ENCODE measurements around the gene UGGT1. TPM values are rescaled to one million over a fixed set of nuclear protein-coding genes. Genes with fewer than 3 reads are reported as not detected.

The UGGT1 gene
- total RNA-seq, 6 donors from 2014 or later: 34.1 to 103 (median 43.1) TPM

DNA sequence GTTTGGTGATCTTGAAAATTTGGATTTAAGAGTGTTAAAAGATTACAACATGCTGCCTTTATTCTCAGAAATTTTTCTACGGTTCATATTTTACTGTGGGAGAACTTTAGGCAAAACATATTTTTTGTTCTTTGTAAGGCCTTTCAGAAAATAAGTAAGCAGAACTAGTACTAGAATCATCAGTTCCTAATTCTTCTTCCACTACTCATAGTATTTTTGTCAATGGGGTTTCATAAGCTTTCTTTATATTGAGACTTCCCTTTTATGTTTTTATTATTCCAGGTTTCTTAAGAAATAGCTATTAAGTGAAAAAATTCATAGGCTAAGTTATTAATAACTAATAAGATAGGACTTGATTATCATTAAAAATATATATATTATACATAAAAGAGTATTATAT, 12.4 kb downstream of the UGGT1 start:
- DNase-seq: no peak
- Histone ChIP-seq H3K27me3 (no peaks in the 10 kb centered on the region), H3K9me3 (no peaks in the 10 kb centered on the region), H3K27ac (no peak overlapping the region), H3K4me1 (no peaks in the 10 kb centered on the region), H3K4me3 (no peak overlapping the region), H3K36me3 (peaks cover 0 to 65% (median 15%) of the 10 kb centered on the region in 4 donors)
- ATAC-seq (ENCODE audit: low FRiP score in 2 of 2): no peak
- TF ChIP-seq POLR2AphosphoS5 (IDR thresholded peaks at IDR 0.05) (no peak), EP300 (IDR thresholded peaks at IDR 0.05) (no peak), POLR2A (IDR thresholded peaks at IDR 0.05) (no peak)
- TF ChIP-seq, protein P1, sequence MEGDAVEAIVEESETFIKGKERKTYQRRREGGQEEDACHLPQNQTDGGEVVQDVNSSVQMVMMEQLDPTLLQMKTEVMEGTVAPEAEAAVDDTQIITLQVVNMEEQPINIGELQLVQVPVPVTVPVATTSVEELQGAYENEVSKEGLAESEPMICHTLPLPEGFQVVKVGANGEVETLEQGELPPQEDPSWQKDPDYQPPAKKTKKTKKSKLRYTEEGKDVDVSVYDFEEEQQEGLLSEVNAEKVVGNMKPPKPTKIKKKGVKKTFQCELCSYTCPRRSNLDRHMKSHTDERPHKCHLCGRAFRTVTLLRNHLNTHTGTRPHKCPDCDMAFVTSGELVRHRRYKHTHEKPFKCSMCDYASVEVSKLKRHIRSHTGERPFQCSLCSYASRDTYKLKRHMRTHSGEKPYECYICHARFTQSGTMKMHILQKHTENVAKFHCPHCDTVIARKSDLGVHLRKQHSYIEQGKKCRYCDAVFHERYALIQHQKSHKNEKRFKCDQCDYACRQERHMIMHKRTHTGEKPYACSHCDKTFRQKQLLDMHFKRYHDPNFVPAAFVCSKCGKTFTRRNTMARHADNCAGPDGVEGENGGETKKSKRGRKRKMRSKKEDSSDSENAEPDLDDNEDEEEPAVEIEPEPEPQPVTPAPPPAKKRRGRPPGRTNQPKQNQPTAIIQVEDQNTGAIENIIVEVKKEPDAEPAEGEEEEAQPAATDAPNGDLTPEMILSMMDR (IDR thresholded peaks at IDR 0.05): no peak
- WGBS, 2 donors: 90 to 97% methylated on average over 1 of the region's 1 CpG

DNA sequence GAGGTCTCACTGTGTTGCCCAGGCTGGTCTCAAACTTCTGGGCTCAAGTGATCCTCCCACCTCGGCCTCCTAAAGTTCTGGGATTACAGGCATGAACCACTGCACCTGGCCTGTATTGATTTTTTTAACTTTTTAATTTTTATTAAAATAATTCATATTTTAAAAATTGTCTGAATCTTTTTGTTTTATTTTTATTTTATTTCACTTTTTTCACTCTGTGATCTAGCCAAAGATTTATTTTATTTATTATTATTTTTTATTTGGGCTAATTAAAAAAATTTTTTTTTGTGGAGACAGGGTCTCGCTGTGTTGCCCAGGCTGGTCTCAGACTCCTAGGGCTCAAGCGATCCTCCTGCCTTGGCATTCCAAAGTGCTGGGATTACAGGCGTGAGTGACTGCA, 14.1 kb downstream of the UGGT1 start:
- 96 to 97% methylated on average over 4 of the region's 4 CpGs for WGBS, 2 donors
- H3K27me3 ChIP-seq: no peaks in the 10 kb centered on the region
- H3K27ac ChIP-seq: no peak overlapping the region
- ATAC-seq (ENCODE audit: low FRiP score in 2 of 2): no peak
- no peak overlapping the region for H3K4me3 ChIP-seq
- TF ChIP-seq, protein P1 (IDR thresholded peaks at IDR 0.05): no peak
- TF ChIP-seq POLR2A (IDR thresholded peaks at IDR 0.05) (no peak), EP300 (IDR thresholded peaks at IDR 0.05) (no peak), POLR2AphosphoS5 (IDR thresholded peaks at IDR 0.05) (no peak)
- no peak for DNase-seq
- H3K4me1 ChIP-seq: no peaks in the 10 kb centered on the region
- H3K9me3 ChIP-seq: no peaks in the 10 kb centered on the region
- peaks cover 0 to 68% (median 16%) of the 10 kb centered on the region in 4 donors for H3K36me3 ChIP-seq

DNA sequence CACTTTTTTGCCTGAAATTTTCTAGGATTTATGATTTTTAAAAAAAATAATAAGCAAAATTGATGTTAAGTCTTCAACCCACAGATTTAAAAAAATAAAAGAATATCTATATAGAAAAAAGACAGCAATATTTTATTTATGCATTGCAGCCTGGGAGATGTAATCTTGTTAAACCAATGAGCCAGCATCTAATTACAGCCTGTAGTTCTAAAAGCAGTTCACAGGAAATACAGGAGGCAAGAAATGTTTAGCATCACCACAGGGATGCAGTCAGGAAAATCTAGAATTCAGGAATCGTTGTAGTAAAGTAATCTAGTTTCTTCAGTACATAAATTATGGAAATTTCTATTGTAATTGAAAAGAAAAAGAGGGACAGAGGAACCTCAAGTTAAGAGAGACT, 17.2 kb downstream of the UGGT1 start:
- no peak for TF ChIP-seq EP300 (IDR thresholded peaks at IDR 0.05)
- TF ChIP-seq, protein P1 (IDR thresholded peaks at IDR 0.05): no peak
- no peak for TF ChIP-seq POLR2AphosphoS5 (IDR thresholded peaks at IDR 0.05)
- no peak for TF ChIP-seq POLR2A (IDR thresholded peaks at IDR 0.05)
- Histone ChIP-seq H3K27me3 (no peaks in the 10 kb centered on the region), H3K9me3 (no peaks in the 10 kb centered on the region), H3K36me3 (peaks cover 3 to 69% (median 21%) of the 10 kb centered on the region in 4 donors), H3K4me1 (no peaks in the 10 kb centered on the region), H3K27ac (no peak overlapping the region), H3K4me3 (no peak overlapping the region)
- ATAC-seq (ENCODE audit: low FRiP score in 2 of 2) (no peak), DNase-seq (no peak)
- 88% methylated on average over 1 of the region's 1 CpG for WGBS, 2 donors

DNA sequence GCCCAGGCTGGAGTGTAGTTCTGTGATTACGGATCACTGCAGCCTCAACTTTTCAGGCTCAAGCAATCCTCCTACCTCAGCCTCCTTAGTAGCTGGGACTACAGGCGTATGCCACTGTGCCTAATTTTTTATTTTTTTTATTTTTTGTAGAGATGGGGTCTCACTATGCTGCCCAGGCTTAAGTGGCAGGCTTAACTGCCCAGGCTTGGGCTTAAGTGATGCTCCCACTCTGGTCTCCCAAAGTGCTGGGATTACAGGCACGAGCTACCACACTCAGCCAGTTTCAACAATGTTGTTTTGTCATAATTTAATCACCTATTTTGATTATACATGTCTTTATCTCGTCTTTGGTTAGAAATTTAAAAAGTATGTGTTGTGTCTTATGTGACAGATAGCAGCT, 18.2 kb downstream of the UGGT1 start:
- ATAC-seq (ENCODE audit: low FRiP score in 2 of 2) (no peak), DNase-seq (no peak)
- H3K4me3 ChIP-seq: no peak overlapping the region
- H3K4me1 ChIP-seq: no peaks in the 10 kb centered on the region
- TF ChIP-seq POLR2A (IDR thresholded peaks at IDR 0.05) (no peak), POLR2AphosphoS5 (IDR thresholded peaks at IDR 0.05) (no peak)
- TF ChIP-seq, protein P1 (IDR thresholded peaks at IDR 0.05): no peak
- H3K27me3 ChIP-seq: no peaks in the 10 kb centered on the region
- peaks cover 3 to 72% (median 25%) of the 10 kb centered on the region in 4 donors for H3K36me3 ChIP-seq
- no peak overlapping the region for H3K27ac ChIP-seq
- 95 to 96% methylated on average over 4 of the region's 4 CpGs for WGBS, 2 donors
- H3K9me3 ChIP-seq: no peaks in the 10 kb centered on the region

DNA sequence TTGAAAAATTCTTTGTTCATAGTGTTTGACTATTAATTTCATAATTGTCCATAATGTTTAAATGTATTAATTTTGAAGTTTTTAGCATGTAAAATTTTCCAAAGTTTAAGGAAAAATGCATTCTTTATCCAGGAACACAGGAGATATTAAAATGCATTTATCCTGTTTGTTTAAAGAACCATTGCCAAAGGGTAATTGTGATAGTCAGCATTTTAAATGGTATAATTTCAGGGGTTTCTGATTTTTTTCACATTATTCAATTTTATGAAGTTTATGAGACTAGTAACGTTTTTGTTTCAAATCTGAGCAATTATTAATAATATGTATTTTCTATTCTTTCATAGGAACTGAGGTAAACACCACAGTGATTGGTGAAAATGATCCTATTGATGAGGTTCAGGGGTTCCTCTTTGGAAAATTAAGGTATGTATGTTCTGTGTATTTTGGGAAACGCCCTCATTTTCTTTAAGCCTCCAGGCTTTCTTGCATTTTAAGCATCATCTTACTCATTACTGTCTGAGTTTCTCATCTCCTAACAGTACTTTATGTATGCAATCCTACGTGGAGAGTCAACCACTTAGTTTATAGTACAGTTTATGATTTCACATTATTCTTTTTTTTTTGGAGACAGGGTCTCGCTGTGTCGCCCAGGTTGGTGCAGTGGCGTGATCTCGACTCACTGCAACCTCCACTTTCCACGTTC, 25.1 kb downstream of the UGGT1 start:
- Histone ChIP-seq H3K4me1 (no peaks in the 10 kb centered on the region), H3K27me3 (no peaks in the 10 kb centered on the region), H3K27ac (no peak overlapping the region), H3K9me3 (no peaks in the 10 kb centered on the region), H3K36me3 (peaks cover 20 to 83% (median 51%) of the 10 kb centered on the region in 4 donors), H3K4me3 (no peak overlapping the region)
- TF ChIP-seq EP300 (IDR thresholded peaks at IDR 0.05) (no peak), POLR2A (IDR thresholded peaks at IDR 0.05) (no peak), POLR2AphosphoS5 (IDR thresholded peaks at IDR 0.05) (no peak)
- TF ChIP-seq, protein P1 (IDR thresholded peaks at IDR 0.05): no peak
- no peak for DNase-seq
- WGBS, 2 donors: 84 to 86% methylated on average over 8 of the region's 8 CpGs
- ATAC-seq (ENCODE audit: low FRiP score in 2 of 2): no peak
